Body of pancreas (tissue), 4 donors: ENCODE data around the gene LAG3.

Experiments used
- CTCF ChIP-seq, 7 experiments: fragments of 450-650 bp in 4 of 7; fragments of 200-600 bp in 3 of 7; sonication (generic) in 3 of 7; IDR thresholded peaks; one replicate each; pipeline ENCODE4 v1.5.1; 2016 to 2019; ENCODE audit warnings: antibody characterized with exemption in 7 of 7
- POLR2A ChIP-seq, 3 donors: fragments of 450-650 bp; IDR thresholded peaks; one replicate each; pipeline ENCODE4 v1.6.1; 2016; ENCODE audit warnings: antibody characterized with exemption in 3 of 3, mild to moderate bottlenecking in 2 of 3

GRCh38 chr12:6817098-6817497 is 44.8 kb downstream of the LAG3 start:
- no peak for TF ChIP-seq CTCF (IDR thresholded peaks at IDR 0.05)
- no peak for TF ChIP-seq POLR2A (IDR thresholded peaks at IDR 0.05)
